Measurements from ENCODE around the gene DOCK7.

- TF ChIP-seq POLR2AphosphoS5 (IDR thresholded peaks at IDR 0.05; ENCODE audit: low read depth, low read length) (no peak), REST (IDR thresholded peaks at IDR 0.05; ENCODE audit: insufficient read depth in 1 of 2, low read depth in 2 of 2, low read length in 2 of 2) (no peak), TAF1 (IDR thresholded peaks at IDR 0.05; ENCODE audit: borderline replicate concordance, insufficient read depth, low read length) (no peak)
Observed at GRCh38 chr1:62613325-62613727, 74.9 kb downstream of the DOCK7 start.

Data from PFSK-1 (cell line).